MM.1S (cell line): ENCODE measurements around the gene PCGF1.

Experiments
- DNase-seq: peaks from one replicate; pipeline ENCODE4 v3.0.0-alpha.2; 2015
- H2AFZ ChIP-seq: fragments of 300-600 bp; sonication (generic); 2 replicates; pipeline ENCODE4 v1.6.0; 2016; ENCODE audit warnings: antibody characterized with exemption, low read length
- H3F3A ChIP-seq: fragments of 300-600 bp; sonication (generic); 2 replicates; pipeline ENCODE4 v1.6.1; 2016; ENCODE audit warnings: mild to moderate bottlenecking, antibody characterized with exemption, low read length, moderate library complexity, mixed read lengths; ENCODE audit not compliant: insufficient read depth
- H3K27ac ChIP-seq: fragments of 300-600 bp; sonication (generic); 2 replicates; pipeline ENCODE4 v1.5.1; 2016; ENCODE audit warnings: mild to moderate bottlenecking, low read length
- H3K27me3 ChIP-seq: fragments of 300-600 bp; sonication (generic); replicated peaks from 2 replicates; pipeline ENCODE4 v1.6.0; 2016; ENCODE audit warnings: low read length; ENCODE audit not compliant: insufficient read depth
- H3K36me3 ChIP-seq: fragments of 300-600 bp; sonication (generic); replicated peaks from 2 replicates; pipeline ENCODE4 v1.6.1; 2016; ENCODE audit warnings: mild to moderate bottlenecking, low read length, mixed read lengths; ENCODE audit not compliant: insufficient read depth
- H3K4me1 ChIP-seq: fragments of 300-600 bp; sonication (generic); 2 replicates; pipeline ENCODE4 v1.6.1; 2016; ENCODE audit warnings: low read length, mixed read lengths
- H3K4me2 ChIP-seq: fragments of 300-600 bp; sonication (generic); 2 replicates; pipeline ENCODE4 v1.6.0; 2016; ENCODE audit warnings: low read depth, low read length
- H3K4me3 ChIP-seq: fragments of 300-600 bp; sonication (generic); 2 replicates; pipeline ENCODE4 v1.5.1; 2016; ENCODE audit warnings: low read length, mixed read lengths
- H3K79me2 ChIP-seq: fragments of 300-600 bp; sonication (generic); 2 replicates; pipeline ENCODE4 v1.6.1; 2016; ENCODE audit warnings: mixed run types, low read length, mixed read lengths
- H3K9ac ChIP-seq: fragments of 300-600 bp; sonication (generic); 2 replicates; pipeline ENCODE4 v1.6.1; 2016; ENCODE audit warnings: low read length, mixed read lengths
- H3K9me2 ChIP-seq: fragments of 300-600 bp; sonication (generic); replicated peaks from 2 replicates; pipeline ENCODE4 v1.6.1; 2016; ENCODE audit warnings: mild to moderate bottlenecking, low read length, mixed read lengths; ENCODE audit not compliant: insufficient read depth
- H3K9me3 ChIP-seq: fragments of 300-600 bp; sonication (generic); replicated peaks from 2 replicates; pipeline ENCODE4 v1.6.1; 2016; ENCODE audit warnings: mild to moderate bottlenecking, low read length, mixed read lengths; ENCODE audit not compliant: insufficient read depth
- H4K20me1 ChIP-seq: fragments of 300-600 bp; sonication (generic); 2 replicates; pipeline ENCODE4 v1.6.1; 2016; ENCODE audit warnings: mild to moderate bottlenecking, low read length, moderate library complexity, mixed read lengths; ENCODE audit not compliant: insufficient read depth
- CTCF ChIP-seq: fragments of 300-600 bp; sonication (generic); IDR thresholded peaks from 2 replicates; pipeline ENCODE4 v1.5.1; 2016; ENCODE audit warnings: antibody characterized with exemption, low read length, mixed read lengths
- EZH2 ChIP-seq: fragments of 300-600 bp; sonication (generic); optimal IDR thresholded peaks from 2 replicates; pipeline ENCODE3; 2017; ENCODE audit warnings: low read depth, mild to moderate bottlenecking, antibody characterized with exemption, low read length, mixed read lengths
- EZH2phosphoT487 ChIP-seq: fragments of 300-600 bp; sonication (generic); IDR thresholded peaks from 2 replicates; pipeline ENCODE4 v1.6.1; 2018; ENCODE audit warnings: antibody characterized with exemption, low read length

The PCGF1 gene

DNA sequence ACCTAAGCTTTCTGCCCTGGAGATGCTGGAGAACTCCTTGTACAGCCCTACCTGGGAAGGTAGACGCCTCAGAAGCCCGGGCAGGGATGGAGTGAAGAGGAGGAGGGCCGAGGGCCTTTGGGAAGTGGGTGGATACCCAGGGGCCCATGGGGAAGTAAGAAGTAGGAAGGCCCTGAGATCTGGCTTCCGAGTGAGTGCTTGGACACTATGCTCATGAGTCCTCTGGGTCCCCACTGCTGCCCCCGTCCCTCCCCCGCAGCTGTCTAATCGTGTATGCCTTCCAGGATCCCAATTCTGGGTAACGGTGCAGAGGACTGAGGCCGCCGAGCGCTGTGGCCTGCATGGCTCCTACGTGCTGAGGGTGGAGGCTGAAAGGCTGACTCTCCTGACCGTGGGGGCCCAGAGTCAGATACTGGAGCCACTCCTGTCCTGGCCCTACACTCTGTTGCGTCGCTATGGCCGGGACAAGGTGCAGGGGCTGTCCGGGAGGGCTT, 48.2 kb upstream of the PCGF1 start:
- Histone ChIP-seq H3K27me3 (peaks cover 2% of the 10 kb centered on the region), H4K20me1 (no peaks in the 10 kb centered on the region), H3K36me3 (0 out of 2 replicates have a peak, but pooled peaks cover 2% of the 10 kb centered on the region), H3K79me2 (peaks cover 9% of the 10 kb centered on the region; the same call in 1 of the 2 replicates), H3K27ac (no peak overlapping the region), H3K4me2 (peak overlapping the region; percentile 94), H3K4me1 (peaks cover 3% of the 10 kb centered on the region; the same call in 1 of the 2 replicates), H3K4me3 (peak overlapping the region; percentile 93), H3F3A (no peaks in the 10 kb centered on the region), H3K9me2 (no peaks in the 10 kb centered on the region), H3K9ac (no peak overlapping the region; the same call in 1 of the 2 replicates), H2AFZ (no peak overlapping the region), H3K9me3 (no peaks in the 10 kb centered on the region)
- no peak for DNase-seq
- no peak for TF ChIP-seq EZH2phosphoT487

DNA sequence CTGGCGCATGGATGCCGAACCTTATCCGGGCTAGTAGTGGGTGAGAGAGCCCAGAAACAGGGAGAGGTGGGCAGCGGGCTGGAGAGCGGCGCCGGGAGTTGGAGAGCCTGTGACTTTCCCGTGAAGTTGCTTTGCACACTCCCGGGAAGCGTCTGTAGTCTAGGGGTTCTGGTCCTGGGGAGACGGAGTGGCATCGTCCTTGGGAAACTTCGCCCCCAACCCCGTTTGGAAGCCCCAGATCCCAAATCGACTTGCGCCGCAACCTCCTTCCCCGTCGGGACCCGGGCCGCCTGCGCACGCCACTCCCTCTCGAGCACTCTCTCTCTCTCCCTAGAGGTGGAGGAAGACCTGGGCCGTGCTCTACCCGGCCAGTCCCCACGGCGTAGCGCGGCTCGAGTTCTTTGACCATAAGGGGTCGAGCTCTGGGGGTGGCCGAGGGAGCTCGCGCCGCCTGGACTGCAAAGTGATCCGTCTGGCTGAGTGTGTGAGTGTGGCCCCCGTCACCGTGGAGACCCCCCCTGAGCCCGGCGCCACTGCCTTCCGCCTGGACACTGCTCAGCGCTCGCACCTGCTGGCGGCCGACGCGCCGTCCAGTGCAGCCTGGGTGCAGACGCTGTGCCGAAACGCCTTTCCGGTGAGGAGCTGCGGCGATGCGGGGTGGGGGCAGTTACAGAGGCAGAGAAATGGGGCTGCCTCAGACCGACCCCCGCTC, 47.5 kb upstream of the PCGF1 start:
- Histone ChIP-seq H3K4me2 (peak overlapping the region; percentile 94), H3K9me3 (no peaks in the 10 kb centered on the region), H3K27ac (peak overlapping the region; percentile 53; the same call in 1 of the 2 replicates), H3K9me2 (no peaks in the 10 kb centered on the region), H3K9ac (peak overlapping the region; percentile 86), H3K36me3 (0 out of 2 replicates have a peak, but pooled peaks cover 2% of the 10 kb centered on the region), H3K4me1 (peaks cover 3% of the 10 kb centered on the region; the same call in 1 of the 2 replicates), H3K27me3 (peaks cover 9% of the 10 kb centered on the region), H3F3A (no peaks in the 10 kb centered on the region), H3K4me3 (peak overlapping the region; percentile 93), H4K20me1 (no peaks in the 10 kb centered on the region), H2AFZ (peak overlapping the region; percentile 87), H3K79me2 (peaks cover 9% of the 10 kb centered on the region; the same call in 1 of the 2 replicates)
- DNase-seq, result peak; percentile 61
- TF ChIP-seq EZH2, result no peak
- TF ChIP-seq EZH2phosphoT487, result no peak
- no peak for TF ChIP-seq CTCF

DNA sequence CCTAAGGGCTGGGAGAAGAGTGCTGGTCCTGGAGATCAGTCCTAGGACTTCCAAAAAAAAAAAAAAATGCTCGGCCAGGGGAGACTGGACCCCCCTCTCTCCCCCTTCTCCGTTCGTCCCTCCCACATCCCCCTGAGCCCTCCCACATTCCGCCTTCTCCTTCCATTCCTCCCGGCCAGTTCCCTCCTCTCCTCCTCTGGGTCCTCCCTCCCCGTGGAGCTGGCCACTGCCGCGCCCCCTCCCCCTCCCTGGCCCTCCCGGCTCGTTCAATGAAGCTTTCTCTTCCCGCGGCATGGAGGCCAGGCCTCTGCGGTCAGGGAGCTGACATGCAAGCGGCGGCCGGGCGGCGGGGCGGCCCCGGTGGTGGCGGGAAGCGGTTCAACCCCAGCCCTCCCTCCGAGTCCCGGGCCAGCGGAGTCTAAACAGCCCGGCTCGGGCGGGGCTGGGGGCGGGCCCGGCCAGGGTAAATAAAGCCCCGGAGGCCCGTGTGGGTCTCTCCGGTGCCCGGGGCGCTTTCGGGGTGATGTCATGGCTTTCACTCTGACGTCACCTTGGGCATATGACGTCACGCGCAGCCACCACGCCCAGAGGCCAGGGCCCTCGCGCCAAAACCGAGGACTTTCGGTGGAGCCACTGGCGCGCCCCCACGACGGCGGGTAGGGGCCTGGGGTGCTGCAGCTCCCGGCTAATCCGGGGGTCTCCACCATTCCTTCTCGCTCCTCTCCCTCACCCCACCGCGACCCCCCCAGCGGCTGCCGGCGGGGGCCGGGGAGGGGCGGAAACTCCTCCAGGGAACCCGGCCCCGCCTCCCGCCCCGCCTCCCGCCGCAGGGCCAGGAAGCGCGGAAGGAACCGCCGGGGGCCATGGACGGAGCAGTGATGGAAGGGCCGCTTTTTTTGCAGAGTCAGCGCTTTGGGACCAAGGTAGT, 46.7 kb upstream of the PCGF1 start, which contains the start of the genes DOK1 and LOXL3:
DOK1 (plus strand) TSS at position 829 of the 928 bp plus-strand sequence; CDS start at position 864, 35 bp downstream.
LOXL3 (minus strand) TSS at position 51 of the 928 bp plus-strand sequence. CDS start 1,308 bp downstream, outside the sequence.
- no peaks in the 10 kb centered on the region for H3K9me3 ChIP-seq
- peak within 1 kb of the TSS; percentile 93 for H3K4me3 ChIP-seq
- peak within 1 kb of the TSS; percentile 94 for H3K4me2 ChIP-seq
- H3K9me2 ChIP-seq, result no peaks in the 10 kb centered on the region
- peaks cover 17% of the 10 kb centered on the region for H3K27me3 ChIP-seq
- peak within 1 kb of the TSS; percentile 86 for H3K9ac ChIP-seq
- peak within 1 kb of the TSS; percentile 53; the same call in 1 of the 2 replicates for H3K27ac ChIP-seq
- peak; percentile 81 for DNase-seq
- H3F3A ChIP-seq, result no peaks in the 10 kb centered on the region
- peaks cover 9% of the 10 kb centered on the region; the same call in 1 of the 2 replicates for H3K79me2 ChIP-seq
- H4K20me1 ChIP-seq, result no peaks in the 10 kb centered on the region
- TF ChIP-seq EZH2phosphoT487 (no peak), EZH2 (no peak), CTCF (no peak)
- H2AFZ ChIP-seq, result peak within 1 kb of the TSS; percentile 87
- H3K36me3 ChIP-seq, result 0 out of 2 replicates have a peak, but pooled peaks cover 2% of the 10 kb centered on the region
- H3K4me1 ChIP-seq, result peaks cover 3% of the 10 kb centered on the region; the same call in 1 of the 2 replicates
